Effector memory CD4-positive, alpha-beta T cell (primary cell): ENCODE data around the gene CALML6.

Experiments used
- DNase-seq, 3 donors: peaks; one replicate each; pipeline ENCODE4 v3.0.0-alpha.2; 2020
- H3K27ac ChIP-seq: 2 replicates; pipeline ENCODE4 v1.7.0; 2013; ENCODE audit warnings: mild to moderate bottlenecking, low read length, moderate library complexity; ENCODE audit not compliant: insufficient read depth, poor library complexity, severe bottlenecking
- H3K27me3 ChIP-seq: replicated peaks from 2 replicates; pipeline ENCODE4 v1.7.0; 2013; ENCODE audit warnings: mild to moderate bottlenecking, low read length; ENCODE audit not compliant: insufficient read depth, control insufficient read depth, poor library complexity, severe bottlenecking
- H3K36me3 ChIP-seq: 2 replicates; pipeline ENCODE4 v1.7.0; 2013; ENCODE audit warnings: mild to moderate bottlenecking, low read length, moderate library complexity; ENCODE audit not compliant: control insufficient read depth, insufficient read depth
- H3K4me1 ChIP-seq: 2 replicates; pipeline ENCODE4 v1.7.0; 2013; ENCODE audit warnings: low read length, mild to moderate bottlenecking; ENCODE audit not compliant: control insufficient read depth, insufficient read depth, poor library complexity, severe bottlenecking
- H3K4me3 ChIP-seq: 2 replicates; pipeline ENCODE4 v1.7.0; 2013; ENCODE audit warnings: low read length, low read depth, mild to moderate bottlenecking; ENCODE audit not compliant: insufficient read depth, poor library complexity, severe bottlenecking
- H3K9me3 ChIP-seq: 2 replicates; pipeline ENCODE4 v1.7.0; 2013; ENCODE audit warnings: mild to moderate bottlenecking, low read length, moderate library complexity; ENCODE audit not compliant: control insufficient read depth

CALML6 gene

GRCh38 chr1:1899967-1900327 lies 15.1 kb upstream of the CALML6 start:
- Histone ChIP-seq H3K4me3 (no peak overlapping the region), H3K4me1 (peaks cover 5% of the 10 kb centered on the region), H3K27me3 (no peaks in the 10 kb centered on the region), H3K27ac (no peak overlapping the region), H3K36me3 (no peaks in the 10 kb centered on the region), H3K9me3 (no peaks in the 10 kb centered on the region)
- no peak for DNase-seq

- Histone ChIP-seq H3K9me3 (no peaks in the 10 kb centered on the region), H3K36me3 (no peaks in the 10 kb centered on the region), H3K4me3 (no peak overlapping the region), H3K27ac (no peak overlapping the region), H3K27me3 (no peaks in the 10 kb centered on the region), H3K4me1 (no peaks in the 10 kb centered on the region)
- no peak for DNase-seq
These were observed 14.0 kb upstream of the CALML6 start for GRCh38 chr1:1900883-1901640.

- Histone ChIP-seq H3K27ac (no peak overlapping the region), H3K4me1 (no peaks in the 10 kb centered on the region), H3K36me3 (no peaks in the 10 kb centered on the region), H3K9me3 (no peaks in the 10 kb centered on the region), H3K27me3 (no peaks in the 10 kb centered on the region), H3K4me3 (no peak overlapping the region)
- DNase-seq = no peak
These were observed 13.3 kb upstream of the CALML6 start for GRCh38 chr1:1901641-1902294.

- no peak overlapping the region for H3K27ac ChIP-seq
- no peaks in the 10 kb centered on the region for H3K9me3 ChIP-seq
- H3K4me1 ChIP-seq = peaks cover 3% of the 10 kb centered on the region
- H3K36me3 ChIP-seq = no peaks in the 10 kb centered on the region
- DNase-seq = no peak
- no peak overlapping the region for H3K4me3 ChIP-seq
- no peaks in the 10 kb centered on the region for H3K27me3 ChIP-seq
These were observed 11.8 kb upstream of the CALML6 start for GRCh38 chr1:1903224-1903623.

- no peaks in the 10 kb centered on the region for H3K36me3 ChIP-seq
- no peaks in the 10 kb centered on the region for H3K9me3 ChIP-seq
- peaks cover 9% of the 10 kb centered on the region for H3K4me1 ChIP-seq
- DNase-seq = peak; percentile 31 to 49 (median 42)
- no peak overlapping the region for H3K27ac ChIP-seq
- H3K4me3 ChIP-seq = no peak overlapping the region
- no peaks in the 10 kb centered on the region for H3K27me3 ChIP-seq
These were observed 8.6 kb upstream of the CALML6 start for GRCh38 chr1:1906185-1907097.

- Histone ChIP-seq H3K27ac (no peak overlapping the region), H3K36me3 (no peaks in the 10 kb centered on the region), H3K9me3 (no peaks in the 10 kb centered on the region), H3K27me3 (no peaks in the 10 kb centered on the region), H3K4me1 (peaks cover 9% of the 10 kb centered on the region), H3K4me3 (no peak overlapping the region)
- no peak for DNase-seq
These were observed 7.8 kb upstream of the CALML6 start for GRCh38 chr1:1907098-1907736.

- DNase-seq = no peak
- peak overlapping the region; percentile 82 for H3K27ac ChIP-seq
- peaks cover 9% of the 10 kb centered on the region for H3K4me1 ChIP-seq
- H3K9me3 ChIP-seq = no peaks in the 10 kb centered on the region
- no peaks in the 10 kb centered on the region for H3K27me3 ChIP-seq
- H3K36me3 ChIP-seq = no peaks in the 10 kb centered on the region
- H3K4me3 ChIP-seq = peak overlapping the region; percentile 54
These were observed 6.6 kb upstream of the CALML6 start for GRCh38 chr1:1908506-1908791.

GRCh38 chr1:1910033-1910465 lies 5.0 kb upstream of the CALML6 start:
- no peak for DNase-seq
- no peak overlapping the region for H3K27ac ChIP-seq
- peaks cover 9% of the 10 kb centered on the region for H3K4me1 ChIP-seq
- H3K27me3 ChIP-seq = no peaks in the 10 kb centered on the region
- no peak overlapping the region for H3K4me3 ChIP-seq
- no peaks in the 10 kb centered on the region for H3K9me3 ChIP-seq
- no peaks in the 10 kb centered on the region for H3K36me3 ChIP-seq

- no peak overlapping the region for H3K27ac ChIP-seq
- no peaks in the 10 kb centered on the region for H3K9me3 ChIP-seq
- DNase-seq = no peak
- peaks cover 9% of the 10 kb centered on the region for H3K4me1 ChIP-seq
- no peaks in the 10 kb centered on the region for H3K27me3 ChIP-seq
- no peak overlapping the region for H3K4me3 ChIP-seq
- H3K36me3 ChIP-seq = no peaks in the 10 kb centered on the region
These were observed 4.3 kb upstream of the CALML6 start for GRCh38 chr1:1910651-1911331.
